ENCODE results near the gene ANGPTL8.

DNA sequence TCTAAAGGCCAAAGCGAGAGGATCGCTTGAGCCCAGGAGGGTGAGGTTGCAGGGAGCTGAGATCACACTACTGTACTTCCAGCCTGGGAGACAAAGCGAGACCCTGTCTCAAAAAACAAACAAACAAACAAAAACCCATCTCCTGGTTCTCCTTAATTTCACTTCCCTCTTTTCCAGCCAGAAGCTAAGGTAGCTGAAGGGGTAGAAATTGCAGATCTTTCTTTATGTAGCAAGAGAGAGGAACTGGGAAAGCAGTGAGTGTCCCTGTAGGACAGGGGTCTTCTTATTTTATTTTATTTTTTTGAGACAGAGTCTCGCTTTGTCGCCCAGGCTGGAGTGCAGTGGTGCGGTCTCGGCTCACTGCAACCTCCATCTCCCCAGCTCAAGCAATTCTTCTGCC lies 52.0 kb downstream of the ANGPTL8 start:
- no peak for TF ChIP-seq POLR2A (IDR thresholded peaks at IDR 0.05)
- TF ChIP-seq, protein P1, sequence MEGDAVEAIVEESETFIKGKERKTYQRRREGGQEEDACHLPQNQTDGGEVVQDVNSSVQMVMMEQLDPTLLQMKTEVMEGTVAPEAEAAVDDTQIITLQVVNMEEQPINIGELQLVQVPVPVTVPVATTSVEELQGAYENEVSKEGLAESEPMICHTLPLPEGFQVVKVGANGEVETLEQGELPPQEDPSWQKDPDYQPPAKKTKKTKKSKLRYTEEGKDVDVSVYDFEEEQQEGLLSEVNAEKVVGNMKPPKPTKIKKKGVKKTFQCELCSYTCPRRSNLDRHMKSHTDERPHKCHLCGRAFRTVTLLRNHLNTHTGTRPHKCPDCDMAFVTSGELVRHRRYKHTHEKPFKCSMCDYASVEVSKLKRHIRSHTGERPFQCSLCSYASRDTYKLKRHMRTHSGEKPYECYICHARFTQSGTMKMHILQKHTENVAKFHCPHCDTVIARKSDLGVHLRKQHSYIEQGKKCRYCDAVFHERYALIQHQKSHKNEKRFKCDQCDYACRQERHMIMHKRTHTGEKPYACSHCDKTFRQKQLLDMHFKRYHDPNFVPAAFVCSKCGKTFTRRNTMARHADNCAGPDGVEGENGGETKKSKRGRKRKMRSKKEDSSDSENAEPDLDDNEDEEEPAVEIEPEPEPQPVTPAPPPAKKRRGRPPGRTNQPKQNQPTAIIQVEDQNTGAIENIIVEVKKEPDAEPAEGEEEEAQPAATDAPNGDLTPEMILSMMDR (IDR thresholded peaks at IDR 0.05 in 8 of 11, conservative IDR thresholded peaks at IDR 0.05 in 3 of 11): no peak
